Keratinocyte (primary cell): Measurements from ENCODE around the gene RLBP1.

Experiments
- EZH2 ChIP-seq: IDR thresholded peaks from one replicate; pipeline ENCODE4 v1.6.1; 2012; ENCODE audit warnings: inconsistent platforms, mild to moderate bottlenecking, low read length, moderate library complexity
- TF ChIP-seq, protein P1 (sequence below), 3 experiments: IDR thresholded peaks in 1 of 3; conservative IDR thresholded peaks in 1 of 3; optimal IDR thresholded peaks in 1 of 3; 2 replicates in 2 of 3; 3 replicates in 1 of 3; pipeline versions ENCODE3 to v1.5.1; 2011; ENCODE audit warnings: low read length in 3 of 3, mild to moderate bottlenecking in 3 of 3, moderate library complexity in 2 of 3, control low read depth in 1 of 3, inconsistent platforms in 1 of 3; ENCODE audit not compliant: insufficient read depth in 2 of 3; ENCODE audit errors: extremely low read depth in 1 of 3

DNA sequence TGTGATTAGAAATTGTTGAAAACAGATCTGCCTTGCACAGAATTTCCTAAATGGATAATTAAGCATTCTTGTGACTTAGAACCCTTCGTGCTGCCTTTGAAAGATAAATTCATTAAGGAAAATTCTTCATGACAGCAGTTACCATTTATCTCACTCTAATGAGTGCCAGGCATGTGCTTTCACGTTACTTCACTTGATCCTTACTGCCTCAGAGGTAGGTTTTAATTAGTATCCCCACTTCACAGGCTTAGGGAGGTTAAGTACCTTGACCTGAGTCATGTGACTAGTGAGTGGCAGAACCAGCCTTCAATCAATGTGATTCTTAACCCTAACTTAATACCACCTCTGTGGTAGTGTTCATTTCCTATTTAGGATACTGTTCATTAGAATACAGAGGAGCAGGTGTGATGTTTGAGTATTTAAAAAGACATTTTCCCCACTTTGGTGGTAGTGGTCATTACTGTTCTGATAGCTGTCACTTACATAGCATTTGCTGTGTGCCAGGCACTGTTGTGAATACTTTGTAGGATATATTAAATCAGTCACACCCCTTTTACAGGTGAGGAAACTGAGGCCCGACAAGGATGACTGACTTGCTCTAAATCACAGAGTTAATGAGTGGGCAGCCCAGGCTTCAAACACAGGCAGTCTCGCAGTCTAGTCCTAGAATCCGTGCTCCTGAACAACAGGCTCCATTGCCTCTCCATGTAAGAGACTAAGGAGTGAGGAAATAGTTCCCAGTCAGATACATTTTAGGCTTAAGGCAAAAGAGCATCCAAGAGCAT, 57.9 kb downstream of the RLBP1 start:
- TF ChIP-seq, protein P1, sequence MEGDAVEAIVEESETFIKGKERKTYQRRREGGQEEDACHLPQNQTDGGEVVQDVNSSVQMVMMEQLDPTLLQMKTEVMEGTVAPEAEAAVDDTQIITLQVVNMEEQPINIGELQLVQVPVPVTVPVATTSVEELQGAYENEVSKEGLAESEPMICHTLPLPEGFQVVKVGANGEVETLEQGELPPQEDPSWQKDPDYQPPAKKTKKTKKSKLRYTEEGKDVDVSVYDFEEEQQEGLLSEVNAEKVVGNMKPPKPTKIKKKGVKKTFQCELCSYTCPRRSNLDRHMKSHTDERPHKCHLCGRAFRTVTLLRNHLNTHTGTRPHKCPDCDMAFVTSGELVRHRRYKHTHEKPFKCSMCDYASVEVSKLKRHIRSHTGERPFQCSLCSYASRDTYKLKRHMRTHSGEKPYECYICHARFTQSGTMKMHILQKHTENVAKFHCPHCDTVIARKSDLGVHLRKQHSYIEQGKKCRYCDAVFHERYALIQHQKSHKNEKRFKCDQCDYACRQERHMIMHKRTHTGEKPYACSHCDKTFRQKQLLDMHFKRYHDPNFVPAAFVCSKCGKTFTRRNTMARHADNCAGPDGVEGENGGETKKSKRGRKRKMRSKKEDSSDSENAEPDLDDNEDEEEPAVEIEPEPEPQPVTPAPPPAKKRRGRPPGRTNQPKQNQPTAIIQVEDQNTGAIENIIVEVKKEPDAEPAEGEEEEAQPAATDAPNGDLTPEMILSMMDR (optimal IDR thresholded peaks at IDR 0.05 in 1 of 3, IDR thresholded peaks at IDR 0.05 in 1 of 3, conservative IDR thresholded peaks at IDR 0.05 in 1 of 3; ENCODE audit: extremely low read depth in 1 of 3, insufficient read depth in 2 of 3, low read length in 3 of 3): no peak
- no peak for TF ChIP-seq EZH2
